Fibroblast of lung (primary cell): ENCODE measurements around the gene SLIT3. TPM values are rescaled to one million over a fixed set of nuclear protein-coding genes. Genes with fewer than 3 reads are reported as not detected.

ENCODE experiments used
- DNase-seq, 2 donors: peaks; one replicate each; pipeline versions ENCODE4 v3.0.0 to v3.0.0-alpha.2; 2010; ENCODE audit warnings: low read depth in 2 of 2
- H2AFZ ChIP-seq: 2 replicates; pipeline ENCODE4 v1.5.1; 2012; ENCODE audit warnings: low read length, control low read depth, inconsistent platforms
- H3K27ac ChIP-seq: 2 replicates; pipeline ENCODE4 v1.5.1; 2011; ENCODE audit warnings: low read length, control low read depth; ENCODE audit not compliant: insufficient read depth
- H3K27me3 ChIP-seq: 2 replicates; pipeline ENCODE4 v1.5.1; 2011; ENCODE audit warnings: mild to moderate bottlenecking, low read length; ENCODE audit not compliant: control insufficient read depth, insufficient read depth
- H3K36me3 ChIP-seq: 2 replicates; pipeline ENCODE4 v1.5.1; 2011; ENCODE audit warnings: low read length; ENCODE audit not compliant: control insufficient read depth, insufficient read depth
- H3K4me1 ChIP-seq: 2 replicates; pipeline ENCODE4 v1.5.1; 2011; ENCODE audit warnings: low read length; ENCODE audit not compliant: control insufficient read depth, insufficient read depth; ENCODE audit errors: extremely low read depth
- H3K4me2 ChIP-seq: 2 replicates; pipeline ENCODE4 v1.5.1; 2011; ENCODE audit warnings: low read length, control low read depth; ENCODE audit not compliant: insufficient read depth; ENCODE audit errors: extremely low read depth
- H3K4me3 ChIP-seq, 4 experiments: fragments of 200-600 bp in 1 of 4; sonication (generic) in 1 of 4; replicated peaks in 1 of 4; 2 replicates each; pipeline ENCODE4 v1.5.1; 2011 to 2016; ENCODE audit warnings: low read length in 4 of 4, low read depth in 3 of 4, mild to moderate bottlenecking in 3 of 4, control low read depth in 2 of 4, inconsistent platforms in 1 of 4, mixed read lengths in 1 of 4; ENCODE audit not compliant: insufficient read depth in 1 of 4; ENCODE audit errors: control extremely low read depth in 1 of 4
- H3K79me2 ChIP-seq: 2 replicates; pipeline ENCODE4 v1.5.1; 2012; ENCODE audit warnings: mild to moderate bottlenecking, low read length, inconsistent platforms; ENCODE audit not compliant: control insufficient read depth, insufficient read depth
- H3K9ac ChIP-seq: 2 replicates; pipeline ENCODE4 v1.5.1; 2011; ENCODE audit warnings: mild to moderate bottlenecking, low read length, control low read depth; ENCODE audit not compliant: insufficient read depth
- H3K9me3 ChIP-seq: 2 replicates; pipeline ENCODE4 v1.5.1; 2012; ENCODE audit warnings: low read depth, low read length; ENCODE audit not compliant: control insufficient read depth, insufficient read depth
- H4K20me1 ChIP-seq: 2 replicates; pipeline ENCODE4 v1.5.1; 2011; ENCODE audit warnings: low read length; ENCODE audit not compliant: control insufficient read depth, insufficient read depth; ENCODE audit errors: extremely low read depth
- CTCF ChIP-seq, 2 donors: IDR thresholded peaks in 1 of 2; conservative IDR thresholded peaks in 1 of 2; 1 replicate in 1 of 2; 2 replicates in 1 of 2; pipeline ENCODE4 v1.5.1; 2011 to 2012; ENCODE audit warnings: low read length in 2 of 2, control low read depth in 1 of 2, inconsistent platforms in 1 of 2, low read depth in 1 of 2, mild to moderate bottlenecking in 1 of 2
- EZH2 ChIP-seq: IDR thresholded peaks from 2 replicates; pipeline ENCODE4 v1.5.1; 2012; ENCODE audit warnings: low read length, control low read depth, mild to moderate bottlenecking; ENCODE audit errors: missing control alignments
- polyA plus RNA-seq, 2 donors: library from polyadenylated mRNA; depleted of rRNA in 1 of 2; stranded (reverse) in 1 of 2; unstranded in 1 of 2; fragments of >200 nt; gene quantifications; 2 replicates each; pipeline ENCODE4 v1.2.1, GENCODE V29; 2011 to 2012; ENCODE audit warnings: missing spikeins in 1 of 2
- total RNA-seq: library from RNA; depleted of rRNA; stranded (reverse); fragments of >200 nt; gene quantifications from 2 replicates; pipeline ENCODE4 v1.2.1, GENCODE V29; 2014

The SLIT3 gene
- total and polyA plus RNA-seq, 2 donors (not counting 1 experiment from before 2014, with no cell fraction given), result 1.6 to 4.6 TPM

GRCh38 chr5:169256191-169256590 is 44.7 kb downstream of the SLIT3 start:
- Histone ChIP-seq H3K79me2 (no peaks in the 10 kb centered on the region), H3K27me3 (no peaks in the 10 kb centered on the region), H3K36me3 (no peaks in the 10 kb centered on the region), H3K4me2 (no peak overlapping the region), H3K4me3 (no peak overlapping the region), H3K9ac (no peak overlapping the region), H4K20me1 (no peaks in the 10 kb centered on the region), H3K9me3 (no peaks in the 10 kb centered on the region), H3K27ac (no peak overlapping the region), H3K4me1 (no peaks in the 10 kb centered on the region), H2AFZ (no peak overlapping the region)
- no peak for DNase-seq
- TF ChIP-seq CTCF (conservative IDR thresholded peaks at IDR 0.05 in 1 of 2, IDR thresholded peaks at IDR 0.05 in 1 of 2; ENCODE audit: low read depth in 1 of 2, low read length in 2 of 2), result no peak
- TF ChIP-seq EZH2, result no peak

GRCh38 chr5:169253071-169253470 is 47.9 kb downstream of the SLIT3 start:
- Histone ChIP-seq H4K20me1 (no peaks in the 10 kb centered on the region), H3K4me2 (no peak overlapping the region), H3K79me2 (no peaks in the 10 kb centered on the region), H3K36me3 (no peaks in the 10 kb centered on the region), H2AFZ (no peak overlapping the region), H3K9me3 (no peaks in the 10 kb centered on the region), H3K27me3 (no peaks in the 10 kb centered on the region), H3K27ac (no peak overlapping the region), H3K9ac (no peak overlapping the region), H3K4me3 (no peak overlapping the region), H3K4me1 (no peaks in the 10 kb centered on the region)
- DNase-seq, result no peak
- no peak for TF ChIP-seq CTCF (conservative IDR thresholded peaks at IDR 0.05 in 1 of 2, IDR thresholded peaks at IDR 0.05 in 1 of 2; ENCODE audit: low read depth in 1 of 2, low read length in 2 of 2)
- no peak for TF ChIP-seq EZH2

- no peak overlapping the region for H3K9ac ChIP-seq
- H3K27me3 ChIP-seq, result no peaks in the 10 kb centered on the region
- H3K4me1 ChIP-seq, result no peaks in the 10 kb centered on the region
- no peaks in the 10 kb centered on the region for H3K79me2 ChIP-seq
- no peaks in the 10 kb centered on the region for H4K20me1 ChIP-seq
- no peaks in the 10 kb centered on the region for H3K36me3 ChIP-seq
- no peak overlapping the region for H2AFZ ChIP-seq
- TF ChIP-seq CTCF (conservative IDR thresholded peaks at IDR 0.05 in 1 of 2, IDR thresholded peaks at IDR 0.05 in 1 of 2; ENCODE audit: low read depth in 1 of 2, low read length in 2 of 2), result no peak
- no peak for TF ChIP-seq EZH2
- H3K9me3 ChIP-seq, result no peaks in the 10 kb centered on the region
- peak in 1 of 2 donors; percentile 85 for DNase-seq
- no peak overlapping the region for H3K27ac ChIP-seq
- H3K4me3 ChIP-seq, result no peak overlapping the region
- H3K4me2 ChIP-seq, result no peak overlapping the region
Measured at GRCh38 chr5:169251333-169252084, 49.4 kb downstream of the SLIT3 start.
